GM10847 (cell line): ENCODE measurements around the gene LIMK1.

Experiments used
- POLR2A ChIP-seq: IDR thresholded peaks from 2 replicates; pipeline ENCODE4 v1.6.1; 2011; ENCODE audit not compliant: insufficient read length; ENCODE audit errors: extremely low read depth

Gene LIMK1

GRCh38 chr7:74093671-74094223 lies 10.1 kb downstream of the LIMK1 start:
- no peak for TF ChIP-seq POLR2A

GRCh38 chr7:74094224-74095101 lies 10.9 kb downstream of the LIMK1 start:
- TF ChIP-seq POLR2A, result no peak

GRCh38 chr7:74095135-74095534 lies 11.5 kb downstream of the LIMK1 start:
- TF ChIP-seq POLR2A, result no peak

GRCh38 chr7:74097937-74098614 lies 14.5 kb downstream of the LIMK1 start:
- no peak for TF ChIP-seq POLR2A

DNA sequence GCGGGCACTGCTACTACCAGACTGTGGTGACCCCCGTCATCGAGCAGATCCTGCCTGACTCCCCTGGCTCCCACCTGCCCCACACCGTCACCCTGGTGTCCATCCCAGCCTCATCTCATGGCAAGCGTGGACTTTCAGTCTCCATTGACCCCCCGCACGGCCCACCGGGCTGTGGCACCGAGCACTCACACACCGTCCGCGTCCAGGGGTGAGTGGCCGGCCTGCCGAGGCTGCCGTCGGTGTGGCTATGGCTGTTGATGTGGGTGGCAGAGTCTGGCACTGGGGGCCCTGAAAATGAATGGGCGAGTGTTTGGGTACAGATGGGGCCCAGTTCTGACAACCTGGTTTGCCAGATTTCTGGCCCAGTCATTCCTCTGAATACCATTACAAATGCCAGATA lies 15.4 kb downstream of the LIMK1 start:
- no peak for TF ChIP-seq POLR2A

- no peak for TF ChIP-seq POLR2A
These were observed 17.6 kb downstream of the LIMK1 start for GRCh38 chr7:74101061-74101681.

DNA sequence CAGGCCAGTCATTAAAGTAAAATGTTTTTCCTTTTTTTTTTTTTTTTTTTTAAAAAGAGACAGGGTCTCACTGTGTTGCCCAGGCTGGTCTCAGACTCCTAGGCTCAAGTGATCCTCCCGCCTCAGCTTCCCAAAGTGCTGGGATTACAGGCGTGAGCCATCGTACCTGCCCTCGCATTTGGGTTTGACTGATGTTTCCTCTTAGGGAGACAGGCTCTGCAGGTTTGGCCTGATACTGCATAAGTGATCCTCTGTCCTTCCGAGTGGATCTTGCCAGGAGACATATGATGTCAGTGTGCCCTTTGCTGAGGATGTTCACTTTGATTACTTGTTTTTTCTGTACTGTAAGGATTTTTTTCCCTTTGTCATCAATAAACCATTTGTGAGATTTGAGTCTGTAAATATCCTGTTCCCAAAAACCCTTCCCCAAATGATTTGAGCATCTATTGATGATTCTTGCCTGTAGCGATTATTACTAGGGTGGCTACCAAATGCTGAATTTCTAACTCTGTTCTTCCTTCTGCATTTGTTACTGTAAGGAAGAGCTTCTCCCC lies 19.7 kb downstream of the LIMK1 start:
- TF ChIP-seq POLR2A, result no peak

DNA sequence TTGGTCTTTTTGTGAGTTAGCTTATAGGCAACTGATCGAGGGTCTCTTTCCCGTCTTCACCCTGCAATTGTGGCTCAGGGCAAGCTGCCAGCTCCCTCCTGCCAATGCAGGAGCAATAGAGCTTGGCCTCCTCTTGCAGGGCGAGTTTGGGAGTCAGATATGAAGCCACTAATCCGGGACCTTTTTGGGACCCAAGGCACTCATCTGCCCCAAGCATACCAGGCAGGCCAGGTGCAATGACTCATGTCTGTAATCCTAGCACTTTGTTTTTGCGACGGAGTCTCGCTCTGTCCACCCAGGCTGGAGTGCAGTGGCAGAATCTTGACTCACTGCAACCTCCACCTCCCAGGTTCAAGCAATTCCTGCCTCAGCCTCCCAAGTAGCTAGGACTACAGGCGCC lies 21.1 kb downstream of the LIMK1 start:
- TF ChIP-seq POLR2A, result no peak

DNA sequence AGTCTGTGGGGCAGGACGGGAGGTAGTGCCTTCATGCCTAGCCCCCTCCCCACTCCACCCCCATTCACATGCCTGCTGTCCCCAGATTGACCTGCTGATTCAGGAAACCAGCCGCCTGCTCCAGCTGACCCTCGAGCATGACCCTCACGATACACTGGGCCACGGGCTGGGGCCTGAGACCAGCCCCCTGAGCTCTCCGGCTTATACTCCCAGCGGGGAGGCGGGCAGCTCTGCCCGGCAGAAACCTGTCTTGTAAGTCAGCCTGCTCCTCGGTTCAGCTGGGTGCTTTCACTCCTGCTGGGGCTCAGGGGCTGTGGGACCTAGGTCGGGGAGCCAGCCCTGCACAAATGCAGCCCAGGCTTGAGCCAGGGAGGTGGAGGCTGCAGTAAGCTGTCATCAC lies 22.4 kb downstream of the LIMK1 start:
- no peak for TF ChIP-seq POLR2A

- TF ChIP-seq POLR2A, result no peak
These were observed 23.2 kb downstream of the LIMK1 start for GRCh38 chr7:74106846-74107245.

DNA sequence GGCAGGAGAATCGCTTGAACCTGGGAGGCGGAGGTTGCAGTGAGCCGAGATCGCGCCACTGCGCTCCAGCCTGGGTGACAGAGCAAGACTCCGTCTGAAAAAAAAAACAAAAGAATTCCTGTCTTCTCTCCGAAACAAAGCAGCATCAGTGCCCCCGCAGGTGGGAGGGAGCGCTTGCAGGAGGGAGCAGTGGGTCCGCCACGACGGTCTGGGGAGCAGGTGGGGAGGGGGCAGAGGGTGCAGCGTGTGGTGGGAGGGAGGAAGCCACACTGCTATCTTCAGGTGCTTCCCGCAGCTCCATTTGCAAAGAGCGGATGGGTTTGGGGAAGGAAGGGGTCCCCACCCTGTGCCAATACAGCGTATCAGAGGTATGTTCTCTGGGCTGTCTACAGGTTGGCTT lies 31.7 kb downstream of the LIMK1 start:
- no peak for TF ChIP-seq POLR2A

- TF ChIP-seq POLR2A, result no peak
These were observed 32.8 kb downstream of the LIMK1 start for GRCh38 chr7:74116356-74116755.

DNA sequence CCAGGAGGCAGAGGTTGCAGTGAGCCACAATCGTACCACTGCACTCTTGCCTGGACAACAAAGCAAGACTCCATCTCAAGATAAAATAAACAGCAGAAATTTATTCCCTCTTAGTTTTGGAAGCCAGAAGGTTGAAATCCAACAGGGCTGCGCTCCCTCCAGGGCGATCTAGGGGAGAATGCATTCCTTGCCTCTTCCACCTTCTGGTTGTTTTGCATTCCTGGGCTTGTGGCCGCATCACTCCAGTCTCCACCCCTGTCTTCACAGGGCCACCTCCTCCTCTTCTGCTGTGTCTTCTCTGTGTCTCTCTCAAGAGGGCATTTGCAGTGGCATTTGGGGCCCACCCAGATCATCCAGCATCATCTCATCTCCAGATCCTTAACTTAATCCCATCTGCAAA lies 36.2 kb downstream of the LIMK1 start:
- no peak for TF ChIP-seq POLR2A

- no peak for TF ChIP-seq POLR2A
These were observed 38.0 kb downstream of the LIMK1 start for GRCh38 chr7:74121401-74122249.
